Suprapubic skin (tissue), 4 donors: ENCODE data around the gene ZNF19.

Experiments
- CTCF ChIP-seq, 2 donors: fragments of 200-600 bp in 1 of 2; fragments of 450-650 bp in 1 of 2; sonication (generic) in 1 of 2; IDR thresholded peaks; one replicate each; pipeline ENCODE4 v1.5.1; 2016 to 2019; ENCODE audit warnings: antibody characterized with exemption in 2 of 2, mild to moderate bottlenecking in 1 of 2, moderate library complexity in 1 of 2
- EP300 ChIP-seq: sonication (generic); formaldehyde crosslinking; IDR thresholded peaks from one replicate; pipeline ENCODE4 v1.6.1; 2017; ENCODE audit warnings: antibody characterized with exemption
- POLR2A ChIP-seq, 2 donors: fragments of 450-650 bp; IDR thresholded peaks; one replicate each; pipeline ENCODE4 v1.6.1; 2017; ENCODE audit warnings: antibody characterized with exemption in 2 of 2, mild to moderate bottlenecking in 2 of 2, moderate library complexity in 2 of 2
- POLR2AphosphoS5 ChIP-seq, 3 donors: sonication (generic); formaldehyde crosslinking; IDR thresholded peaks; one replicate each; pipeline ENCODE4 v1.6.1; 2017; ENCODE audit warnings: antibody characterized with exemption in 3 of 3

- TF ChIP-seq CTCF (IDR thresholded peaks at IDR 0.05) (no peak), POLR2AphosphoS5 (IDR thresholded peaks at IDR 0.05) (no peak), POLR2A (IDR thresholded peaks at IDR 0.05) (no peak), EP300 (no peak)
These were observed 24.2 kb upstream of the ZNF19 start for GRCh38 chr16:71513302-71513701.
